PFSK-1 (cell line): Measurements from ENCODE around the gene SIX4.

ENCODE experiments used
- POLR2AphosphoS5 ChIP-seq: IDR thresholded peaks from 2 replicates; pipeline ENCODE4 v1.6.1; 2012; ENCODE audit warnings: low read depth, mild to moderate bottlenecking, control low read depth, low read length, moderate library complexity
- REST ChIP-seq, 2 experiments: IDR thresholded peaks; 2 replicates each; pipeline versions ENCODE4 v1.6.1 to v1.8.0; 2011 to 2012; ENCODE audit warnings: low read depth in 2 of 2, low read length in 2 of 2, control low read depth in 1 of 2, inconsistent platforms in 1 of 2, mild to moderate bottlenecking in 1 of 2, moderate library complexity in 1 of 2; ENCODE audit not compliant: insufficient read depth in 1 of 2
- TAF1 ChIP-seq: IDR thresholded peaks from 2 replicates; pipeline ENCODE4 v1.6.1; 2012; ENCODE audit warnings: low read length, control low read depth, borderline replicate concordance; ENCODE audit not compliant: insufficient read depth

GRCh38 chr14:60720391-60720790 is 3.8 kb downstream of the SIX4 start:
- TF ChIP-seq POLR2AphosphoS5 (no peak), TAF1 (no peak), REST (IDR thresholded peaks at IDR 0.05; ENCODE audit: insufficient read depth in 1 of 2, low read depth in 2 of 2, low read length in 2 of 2) (no peak)
